ENCODE measurements around the gene CKM.

DNA sequence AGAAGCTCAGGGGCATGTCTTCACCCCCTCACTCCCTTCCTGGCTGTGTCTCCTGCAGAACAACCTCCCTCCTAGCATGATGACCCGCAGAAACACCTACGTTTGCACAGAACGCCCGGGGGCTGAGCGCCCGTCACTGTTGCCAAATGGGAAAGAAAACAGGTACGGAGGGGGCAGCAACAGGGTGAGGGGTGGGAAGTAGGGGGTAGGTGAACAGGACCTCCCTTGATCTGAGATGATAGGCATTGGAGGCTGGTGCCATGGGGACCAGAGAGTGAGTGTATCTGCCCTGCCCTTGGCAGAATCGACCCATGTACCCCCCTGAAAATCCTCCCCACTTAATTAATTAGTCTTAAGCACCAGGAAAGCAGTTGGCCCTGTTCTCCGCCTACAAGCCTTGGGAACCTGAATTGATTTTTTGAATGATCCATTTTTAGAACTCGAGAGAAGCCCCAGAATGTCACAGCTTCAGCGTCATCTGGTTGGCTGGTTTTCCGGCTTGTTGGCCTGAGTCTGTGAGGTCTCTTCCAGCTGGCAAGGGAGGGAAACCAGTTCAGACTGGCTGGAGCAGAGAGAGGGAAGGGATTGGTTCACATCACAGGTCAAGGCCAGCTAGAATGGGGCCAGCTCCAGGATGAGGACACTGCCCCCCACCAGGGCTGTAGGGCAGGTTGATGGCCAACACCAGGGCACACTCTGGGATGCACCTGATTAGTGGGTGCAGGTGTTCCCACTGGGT is 28.2 kb downstream of the CKM start:
- no peak for TF ChIP-seq CTCF (IDR thresholded peaks at IDR 0.05; ENCODE audit: poor library complexity)
- TF ChIP-seq EZH2 (IDR thresholded peaks at IDR 0.05; ENCODE audit: borderline replicate concordance): no peak

All from hepatocyte (in vitro differentiated cells).